ENCODE measurements around the gene GNL1. TPM values are rescaled to one million over a fixed set of nuclear protein-coding genes. Genes with fewer than 3 reads are reported as not detected.
"Not testable (repeated sequence)": the region's sequence is repeated elsewhere in the genome, so short reads cannot be mapped to it uniquely, and the experiment has no call there.

GNL1 gene
- total RNA-seq, 1 donor from 2014 or later, result 81.0 TPM

- Mint-ChIP-seq H3K36me3 (ENCODE audit: unreplicated experiment) (no peaks in the 10 kb centered on the region), H3K9me3 (ENCODE audit: unreplicated experiment) (no peaks in the 10 kb centered on the region)
These were observed 48.2 kb downstream of the GNL1 start for GRCh38 chr6:30507849-30508827.

GRCh38 chr6:30500421-30501355, 55.6 kb downstream of the GNL1 start:
- H3K4me1 Mint-ChIP-seq (ENCODE audit: unreplicated experiment), result peaks cover 10% of the 10 kb centered on the region
- H3K4me3 Mint-ChIP-seq (ENCODE audit: unreplicated experiment), result no peak overlapping the region
- H3K27me3 Mint-ChIP-seq (ENCODE audit: unreplicated experiment), result no peaks in the 10 kb centered on the region
- H3K9me3 Mint-ChIP-seq (ENCODE audit: unreplicated experiment), result no peaks in the 10 kb centered on the region
- no peak overlapping the region for H3K27ac Mint-ChIP-seq (ENCODE audit: unreplicated experiment)
- DNase-seq (ENCODE audit: extremely low spot score, unreplicated experiment), result no peak
- TF ChIP-seq CTCF (IDR thresholded peaks at IDR 0.05), result no peak
- no peaks in the 10 kb centered on the region for H3K36me3 Mint-ChIP-seq (ENCODE audit: unreplicated experiment)

More at GRCh38 chr6:30507849-30508827, 48.2 kb downstream of the GNL1 start:
- Mint-ChIP-seq H3K27ac (ENCODE audit: unreplicated experiment) (no peak overlapping the region), H3K4me3 (ENCODE audit: unreplicated experiment) (no peak overlapping the region), H3K4me1 (ENCODE audit: unreplicated experiment) (peaks cover 3% of the 10 kb centered on the region), H3K27me3 (ENCODE audit: unreplicated experiment) (peaks cover 5% of the 10 kb centered on the region)
- no peak for TF ChIP-seq CTCF (IDR thresholded peaks at IDR 0.05)
- no peak for DNase-seq (ENCODE audit: extremely low spot score, unreplicated experiment)

DNA sequence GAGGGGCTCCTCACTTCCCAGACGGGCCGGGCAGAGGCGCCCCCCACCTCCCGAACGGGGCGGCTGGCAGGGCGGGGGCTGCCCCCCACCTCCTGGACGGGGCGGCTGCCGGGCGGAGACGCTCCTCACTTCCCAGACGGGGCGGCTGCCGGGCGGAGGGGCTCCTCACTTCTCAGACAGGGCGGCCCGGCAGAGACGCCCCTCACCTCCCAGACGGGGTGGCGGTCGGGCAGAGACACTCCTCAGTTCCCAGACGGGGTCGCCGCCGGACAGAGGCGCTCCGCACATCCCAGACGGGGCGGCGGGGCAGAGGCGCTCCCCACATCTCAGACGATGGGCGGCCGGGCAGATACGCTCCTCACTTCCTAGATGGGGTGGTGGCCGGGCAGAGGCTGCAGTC, 57.6 kb downstream of the GNL1 start:
- not testable (repeated sequence) for H3K27me3 Mint-ChIP-seq (ENCODE audit: unreplicated experiment); H3K36me3 Mint-ChIP-seq (ENCODE audit: unreplicated experiment); H3K27ac Mint-ChIP-seq (ENCODE audit: unreplicated experiment); DNase-seq (ENCODE audit: extremely low spot score, unreplicated experiment); H3K4me3 Mint-ChIP-seq (ENCODE audit: unreplicated experiment); H3K9me3 Mint-ChIP-seq (ENCODE audit: unreplicated experiment)
- peaks cover 16% of the 10 kb centered on the region for H3K4me1 Mint-ChIP-seq (ENCODE audit: unreplicated experiment)

GRCh38 chr6:30497714-30498113, 58.6 kb downstream of the GNL1 start:
- no peak overlapping the region for H3K4me3 Mint-ChIP-seq (ENCODE audit: unreplicated experiment)
- H3K9me3 Mint-ChIP-seq (ENCODE audit: unreplicated experiment), result no peaks in the 10 kb centered on the region
- no peaks in the 10 kb centered on the region for H3K27me3 Mint-ChIP-seq (ENCODE audit: unreplicated experiment)
- H3K27ac Mint-ChIP-seq (ENCODE audit: unreplicated experiment), result no peak overlapping the region
- DNase-seq (ENCODE audit: extremely low spot score, unreplicated experiment), result no peak
- H3K4me1 Mint-ChIP-seq (ENCODE audit: unreplicated experiment), result peaks cover 16% of the 10 kb centered on the region
- no peak for TF ChIP-seq CTCF (IDR thresholded peaks at IDR 0.05)
- peaks cover 11% of the 10 kb centered on the region for H3K36me3 Mint-ChIP-seq (ENCODE audit: unreplicated experiment)

- peaks cover 17% of the 10 kb centered on the region for H3K4me1 Mint-ChIP-seq (ENCODE audit: unreplicated experiment)
- H3K27ac Mint-ChIP-seq (ENCODE audit: unreplicated experiment); DNase-seq (ENCODE audit: extremely low spot score, unreplicated experiment); H3K4me3 Mint-ChIP-seq (ENCODE audit: unreplicated experiment); H3K27me3 Mint-ChIP-seq (ENCODE audit: unreplicated experiment); H3K9me3 Mint-ChIP-seq (ENCODE audit: unreplicated experiment): not testable (repeated sequence)
- H3K36me3 Mint-ChIP-seq (ENCODE audit: unreplicated experiment), result peaks cover 16% of the 10 kb centered on the region
These were observed 59.1 kb downstream of the GNL1 start for GRCh38 chr6:30497261-30497599.

Data from osteocyte (in vitro differentiated cells).